BJ (cell line): ENCODE data around the gene IGSF11. TPM values are rescaled to one million over a fixed set of nuclear protein-coding genes. Genes with fewer than 3 reads are reported as not detected.
"Not testable (repeated sequence)": the region's sequence is repeated elsewhere in the genome, so short reads cannot be mapped to it uniquely, and the experiment has no call there.

ENCODE experiments used
- CTCF ChIA-PET: fragments of 350-600 bp; formaldehyde crosslinking; extraction: SDS; loops from one replicate; lab custom pipeline; 2021; ENCODE audit warnings: antibody characterized with exemption, inconsistent platforms; lab: Yijun Ruan, JAX
- POLR2A ChIA-PET: fragments of 300-600 bp; sonication (Branson Sonifier 250); formaldehyde crosslinking; extraction: SDS; loops from one replicate; lab custom pipeline; 2021; ENCODE audit warnings: antibody characterized with exemption; lab: Charles Lee
- DNase-seq: peaks from one replicate; pipeline ENCODE4 v3.0.0-alpha.2; 2011; ENCODE audit warnings: low read depth
- H3K27me3 ChIP-seq: 2 replicates; pipeline ENCODE4 v1.6.0; 2011; ENCODE audit warnings: low read length; ENCODE audit not compliant: control insufficient read depth, insufficient read depth
- H3K36me3 ChIP-seq: 2 replicates; pipeline ENCODE4 v1.5.1; 2011; ENCODE audit warnings: low read length; ENCODE audit not compliant: control insufficient read depth, insufficient read depth
- H3K4me3 ChIP-seq: 2 replicates; pipeline ENCODE4 v1.5.1; 2011; ENCODE audit warnings: low read depth, mild to moderate bottlenecking, control low read depth, low read length
- CTCF ChIP-seq: IDR thresholded peaks from 2 replicates; pipeline ENCODE4 v1.5.1; 2011; ENCODE audit warnings: low read depth, mild to moderate bottlenecking, control low read depth, inconsistent platforms, low read length, moderate library complexity; ENCODE audit not compliant: insufficient read depth
- polyA plus RNA-seq: library from polyadenylated mRNA; depleted of rRNA; stranded (reverse); fragments of >200 nt; gene quantifications from 2 replicates; pipeline ENCODE4 v1.2.3, GENCODE V29; 2011

IGSF11 gene
- polyA plus RNA-seq, 1 experiment: 0.20 TPM

DNA sequence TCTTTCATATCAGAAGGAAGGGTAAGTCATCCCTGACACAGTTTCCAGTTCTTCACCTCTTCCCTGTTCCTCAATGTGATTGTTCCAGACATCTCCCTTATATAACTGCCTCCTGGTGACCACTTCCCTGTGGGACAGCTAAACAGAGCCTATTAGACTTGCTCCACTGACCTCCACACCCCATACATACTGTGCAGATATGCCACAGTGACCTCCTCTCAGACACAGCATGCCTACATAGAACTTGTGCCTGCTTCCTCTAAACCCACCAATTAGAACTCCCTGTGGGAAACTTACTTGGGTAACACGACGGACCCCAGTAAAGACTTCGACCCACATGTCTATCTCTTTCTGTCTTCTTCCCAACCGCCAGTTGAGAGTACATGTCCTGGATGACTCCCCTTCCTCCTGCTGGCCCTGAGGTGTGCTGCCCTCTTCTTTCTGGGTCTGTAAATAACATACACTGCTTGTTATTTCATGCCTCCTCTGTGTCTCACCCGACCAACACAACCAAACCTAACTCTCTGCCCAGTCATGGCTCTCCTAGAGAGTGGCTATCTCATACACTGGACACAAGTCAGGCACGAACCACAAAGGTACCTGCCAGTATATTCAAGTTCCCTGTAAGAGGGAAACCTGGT is 53.0 kb downstream of the IGSF11 start:
- TF ChIP-seq CTCF: no peak
- ChIA-PET CTCF (no interaction called here), POLR2A (no interaction called here)
- Histone ChIP-seq H3K27me3 (no peaks in the 10 kb centered on the region; the same call in 1 of the 2 replicates), H3K4me3 (no peak overlapping the region), H3K36me3 (no peaks in the 10 kb centered on the region)
- DNase-seq: no peak

DNA sequence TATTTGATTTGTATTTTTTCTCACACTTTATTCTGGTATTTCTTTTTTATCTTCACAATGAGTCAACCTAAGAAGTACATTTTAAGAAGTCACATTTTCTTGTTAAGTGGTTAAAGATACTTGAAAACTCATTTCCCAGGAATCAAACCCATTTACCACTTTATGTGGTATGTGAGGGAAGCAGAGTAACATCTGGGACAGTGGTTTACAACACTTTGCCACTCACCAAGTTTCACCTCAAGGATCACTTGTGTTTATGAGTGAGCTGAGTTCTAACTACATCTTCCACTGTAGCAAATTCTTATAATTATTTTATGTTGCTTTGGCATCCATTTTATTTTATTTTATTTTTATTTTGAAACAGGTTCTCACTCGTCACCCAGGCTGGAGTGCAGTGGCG is 53.8 kb downstream of the IGSF11 start:
- no peak for TF ChIP-seq CTCF
- no peaks in the 10 kb centered on the region for H3K36me3 ChIP-seq
- H3K4me3 ChIP-seq: no peak overlapping the region
- CTCF ChIA-PET: no interaction called here
- no peaks in the 10 kb centered on the region; the same call in 1 of the 2 replicates for H3K27me3 ChIP-seq
- no peak for DNase-seq
- POLR2A ChIA-PET: no interaction called here

DNA sequence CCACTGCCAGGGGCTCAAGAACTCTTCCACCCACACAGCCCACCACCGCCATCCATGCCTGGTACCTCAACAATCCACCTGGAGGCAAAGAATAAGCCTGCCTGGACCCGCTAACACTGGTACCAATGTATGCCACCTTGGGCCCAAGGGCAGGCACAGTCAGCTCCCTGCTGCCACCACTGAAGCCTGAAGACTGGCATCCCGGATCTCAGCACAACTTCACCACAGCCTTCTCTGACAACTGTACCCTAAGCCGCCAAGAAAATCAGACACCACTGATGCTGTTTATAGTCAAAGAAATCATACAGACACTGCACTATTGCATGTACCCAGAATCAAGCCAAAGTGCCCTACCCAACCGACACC is 56.3 kb downstream of the IGSF11 start:
- no peaks in the 10 kb centered on the region for H3K36me3 ChIP-seq
- DNase-seq: no peak
- H3K4me3 ChIP-seq: no peak overlapping the region
- TF ChIP-seq CTCF: no peak
- H3K27me3 ChIP-seq: no peaks in the 10 kb centered on the region; the same call in 1 of the 2 replicates
- POLR2A ChIA-PET: no interaction called here
- CTCF ChIA-PET: no interaction called here

DNA sequence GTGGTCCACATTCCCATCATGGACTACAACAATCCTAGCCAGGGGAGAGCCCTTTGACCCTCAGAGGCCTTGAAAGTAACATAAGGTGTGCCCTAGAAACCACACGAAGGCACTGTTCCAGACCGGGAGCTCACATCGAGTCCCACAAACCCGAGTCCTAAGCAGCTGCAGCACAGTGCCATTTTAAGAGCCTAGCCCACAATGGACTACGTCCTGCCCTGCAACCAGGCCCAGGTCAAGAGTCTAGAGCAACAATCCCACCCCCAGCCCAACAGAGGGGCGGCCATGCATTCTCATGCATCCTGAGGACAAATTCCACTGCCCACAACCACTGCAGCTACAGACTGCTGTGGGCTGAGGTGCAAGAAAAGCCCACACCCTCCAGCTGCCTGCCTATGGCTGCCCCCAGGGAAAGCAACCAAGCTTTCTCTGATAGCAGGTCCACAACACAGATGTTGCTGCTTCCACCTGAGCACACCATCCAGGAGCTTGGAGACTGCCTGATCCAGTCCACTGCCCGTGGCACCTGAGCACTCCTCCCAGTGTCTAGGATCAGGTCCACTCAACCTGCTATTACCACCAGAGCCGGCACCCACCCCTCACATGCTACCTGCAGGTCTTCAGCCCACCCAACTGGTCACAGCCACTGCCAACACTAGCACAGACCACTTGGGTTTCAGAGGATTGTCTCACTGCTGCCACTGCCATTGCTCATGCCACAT is 56.8 kb downstream of the IGSF11 start:
- H3K27me3 ChIP-seq: no peaks in the 10 kb centered on the region; the same call in 1 of the 2 replicates
- TF ChIP-seq CTCF: no peak
- CTCF ChIA-PET: interaction anchor here (1.3 kb wide), 1 partner anchor 94 kb away, joined by 3 read pairs; no protein-coding TSS in a partner anchor
- POLR2A ChIA-PET: no interaction called here
- H3K4me3 ChIP-seq: no peak overlapping the region
- DNase-seq: no peak
- H3K36me3 ChIP-seq: no peaks in the 10 kb centered on the region

GRCh38 chr3:118977118-118977517 is 57.5 kb downstream of the IGSF11 start:
- POLR2A ChIA-PET: no interaction called here
- Histone ChIP-seq H3K27me3 (no peaks in the 10 kb centered on the region; the same call in 1 of the 2 replicates), H3K36me3 (no peaks in the 10 kb centered on the region), H3K4me3 (no peak overlapping the region)
- CTCF ChIA-PET: interaction anchor here (1.3 kb wide), 1 partner anchor 93 kb away, joined by 3 read pairs; no protein-coding TSS in a partner anchor
- TF ChIP-seq CTCF: no peak
- no peak for DNase-seq

- H3K36me3 ChIP-seq, CTCF ChIA-PET, POLR2A ChIA-PET, DNase-seq, H3K27me3 ChIP-seq, H3K4me3 ChIP-seq: not testable (repeated sequence)
Observed at GRCh38 chr3:118975476-118975875, 59.2 kb downstream of the IGSF11 start.
